PC-3 (cell line): ENCODE results near the gene HBS1L. TPM values are rescaled to one million over a fixed set of nuclear protein-coding genes. Genes with fewer than 3 reads are reported as not detected.

Source experiments
- ATAC-seq: fragments of 200-7000 bp; cut with Tn5 transposase; 2 replicates; pipeline ENCODE4 v1.9.1; 2020; ENCODE audit warnings: mild to moderate bottlenecking, moderate library complexity
- BruUV-seq: library from RNA; stranded (reverse); fragments of 400-500 nt; replicated peaks from 2 replicates; lab custom pipeline; 2021; lab: Mats Ljungman, UMichigan
- CTCF ChIA-PET: fragments of 300-600 bp; sonication (Branson Sonifier 250); formaldehyde crosslinking; loops from one replicate; lab custom pipeline; 2022; ENCODE audit warnings: antibody characterized with exemption; lab: Charles Lee
- POLR2A ChIA-PET: fragments of 300-600 bp; sonication (Branson Sonifier 250); formaldehyde crosslinking; loops from one replicate; lab custom pipeline; 2022; ENCODE audit warnings: antibody characterized with exemption; ENCODE audit not compliant: unreplicated experiment; lab: Charles Lee
- DNase-seq: peaks from one replicate; pipeline ENCODE4 v3.0.0-alpha.2; 2015
- H2AFZ ChIP-seq: fragments of 300-600 bp; sonication (generic); 2 replicates; pipeline ENCODE4 v1.6.0; 2016; ENCODE audit warnings: antibody characterized with exemption, low read length
- H3F3A ChIP-seq: fragments of 300-600 bp; sonication (generic); one replicate; pipeline ENCODE4 v1.6.0; 2017; ENCODE audit warnings: antibody characterized with exemption, low read length, control low read depth, mild to moderate bottlenecking; ENCODE audit not compliant: unreplicated experiment
- H3K27ac ChIP-seq: fragments of 300-600 bp; sonication (generic); 2 replicates; pipeline ENCODE4 v1.5.1; 2016; ENCODE audit warnings: mild to moderate bottlenecking, low read length
- H3K27me3 ChIP-seq: fragments of 300-600 bp; sonication (generic); 2 replicates; pipeline ENCODE4 v1.6.1; 2016; ENCODE audit warnings: low read length, mixed read lengths
- H3K36me3 ChIP-seq: fragments of 300-600 bp; sonication (generic); 2 replicates; pipeline ENCODE4 v1.6.1; 2016; ENCODE audit warnings: low read depth, mixed run types, low read length, mixed read lengths
- H3K4me1 ChIP-seq: fragments of 300-600 bp; sonication (generic); 2 replicates; pipeline ENCODE4 v1.5.1; 2016; ENCODE audit warnings: low read length; ENCODE audit not compliant: insufficient read depth
- H3K4me2 ChIP-seq: fragments of 300-600 bp; sonication (generic); 2 replicates; pipeline ENCODE4 v1.6.0; 2016; ENCODE audit warnings: low read length
- H3K4me3 ChIP-seq: fragments of 300-600 bp; sonication (generic); 2 replicates; pipeline ENCODE4 v1.5.1; 2016; ENCODE audit warnings: mild to moderate bottlenecking, low read length, mixed read lengths
- H3K79me2 ChIP-seq: fragments of 300-600 bp; sonication (generic); 2 replicates; pipeline ENCODE4 v1.6.1; 2017; ENCODE audit warnings: low read length, mixed read lengths
- H3K9ac ChIP-seq: fragments of 300-600 bp; sonication (generic); 2 replicates; pipeline ENCODE4 v1.6.0; 2016; ENCODE audit warnings: mild to moderate bottlenecking, low read length
- H3K9me2 ChIP-seq: fragments of 300-600 bp; sonication (generic); replicated peaks from 2 replicates; pipeline ENCODE4 v1.6.1; 2016; ENCODE audit warnings: mixed run types, low read length, mixed read lengths
- H3K9me3 ChIP-seq: fragments of 300-600 bp; sonication (generic); 2 replicates; pipeline ENCODE4 v1.6.1; 2016; ENCODE audit warnings: low read length, mixed read lengths
- H4K20me1 ChIP-seq: fragments of 300-600 bp; sonication (generic); 2 replicates; pipeline ENCODE4 v1.6.1; 2016; ENCODE audit warnings: low read length, mixed read lengths
- CTCF ChIP-seq: fragments of 300-600 bp; sonication (generic); conservative IDR thresholded peaks from 2 replicates; pipeline ENCODE4 v1.5.1; 2017; ENCODE audit warnings: antibody characterized with exemption, low read depth, mild to moderate bottlenecking, low read length
- EZH2 ChIP-seq: fragments of 300-600 bp; sonication (generic); IDR thresholded peaks from one replicate; pipeline ENCODE4 v1.6.1; 2017; ENCODE audit warnings: antibody characterized with exemption, mild to moderate bottlenecking, low read length; ENCODE audit not compliant: unreplicated experiment
- EZH2phosphoT487 ChIP-seq: fragments of 300-600 bp; sonication (generic); IDR thresholded peaks from 2 replicates; pipeline ENCODE4 v1.6.1; 2018; ENCODE audit warnings: mild to moderate bottlenecking, antibody characterized with exemption, low read length, borderline replicate concordance
- intact Hi-C: fragments of 100-400 bp; cut with micrococcal nuclease; formaldehyde crosslinking; loops from 2 replicates; pipeline ENCODE4 v1.9.0; 2023
- total RNA-seq: library from RNA; depleted of rRNA; stranded (reverse); fragments of >200 nt; gene quantifications from 2 replicates; pipeline ENCODE4 v1.2.3, GENCODE V29; 2014

HBS1L gene
- total RNA-seq, 1 experiment from 2014 or later = 53.2 TPM

GRCh38 chr6:135008941-135009290, 45.7 kb downstream of the HBS1L start:
- no peak for TF ChIP-seq CTCF
- TF ChIP-seq EZH2phosphoT487 = no peak
- TF ChIP-seq EZH2 = no peak
- intact Hi-C loops = no loop called here
- Histone ChIP-seq H3K9ac (no peak overlapping the region), H3K4me1 (no peaks in the 10 kb centered on the region), H3K4me2 (no peak overlapping the region), H3K4me3 (no peak overlapping the region), H3K9me2 (no peaks in the 10 kb centered on the region), H3K27me3 (no peaks in the 10 kb centered on the region), H3K79me2 (no peaks in the 10 kb centered on the region), H3K9me3 (no peaks in the 10 kb centered on the region), H3K36me3 (no peaks in the 10 kb centered on the region), H2AFZ (no peak overlapping the region), H4K20me1 (no peaks in the 10 kb centered on the region), H3F3A (no peaks in the 10 kb centered on the region), H3K27ac (no peak overlapping the region)
- CTCF ChIA-PET = no interaction called here
- POLR2A ChIA-PET = no interaction called here
- DNase-seq (no peak), ATAC-seq (no peak)
- no TSS peak for BruUV-seq

- H3K4me1 ChIP-seq = no peaks in the 10 kb centered on the region
- no peak overlapping the region for H3K9ac ChIP-seq
- H3K9me3 ChIP-seq = no peaks in the 10 kb centered on the region
- H3K9me2 ChIP-seq = no peaks in the 10 kb centered on the region
- H4K20me1 ChIP-seq = no peaks in the 10 kb centered on the region
- no peaks in the 10 kb centered on the region for H3K27me3 ChIP-seq
- BruUV-seq = no TSS peak
- DNase-seq (no peak), ATAC-seq (no peak)
- TF ChIP-seq EZH2 = no peak
- TF ChIP-seq CTCF = no peak
- no peak for TF ChIP-seq EZH2phosphoT487
- no peaks in the 10 kb centered on the region for H3K79me2 ChIP-seq
- no peak overlapping the region for H3K4me3 ChIP-seq
- H2AFZ ChIP-seq = no peak overlapping the region
- CTCF ChIA-PET = no interaction called here
- no peak overlapping the region for H3K4me2 ChIP-seq
- intact Hi-C loops = no loop called here
- H3K36me3 ChIP-seq = no peaks in the 10 kb centered on the region
- POLR2A ChIA-PET = no interaction called here
- H3F3A ChIP-seq = no peaks in the 10 kb centered on the region
- H3K27ac ChIP-seq = no peak overlapping the region
Observed at GRCh38 chr6:135008072-135008940, 46.3 kb downstream of the HBS1L start.

DNA sequence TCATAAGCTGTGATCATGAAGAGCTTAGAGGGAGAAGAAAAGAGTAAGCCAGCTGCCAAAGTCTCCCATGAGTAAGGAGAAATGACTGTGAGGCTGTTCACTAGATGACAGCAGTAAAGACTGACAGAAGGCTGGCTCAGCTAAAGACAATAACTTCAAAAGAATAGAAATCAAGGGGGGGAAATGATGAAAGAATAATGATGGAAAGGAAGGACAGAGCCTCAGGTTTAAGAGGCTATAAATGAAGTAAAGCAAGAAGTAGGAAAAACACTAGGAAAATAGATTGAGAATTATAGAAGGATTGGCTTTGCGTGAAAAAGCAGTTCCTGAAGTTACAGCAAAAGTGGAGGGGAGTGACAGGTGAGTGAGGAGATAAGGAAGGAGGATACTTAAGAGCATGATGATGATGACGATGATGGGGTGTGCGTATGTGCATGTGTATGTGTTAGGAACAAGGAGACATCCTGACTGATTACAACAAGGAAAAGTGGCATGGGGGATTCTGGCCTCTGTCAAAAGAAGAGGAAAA, 48.2 kb downstream of the HBS1L start:
- DNase-seq (no peak), ATAC-seq (no peak)
- Histone ChIP-seq H3K27me3 (no peaks in the 10 kb centered on the region), H3K4me1 (no peaks in the 10 kb centered on the region), H2AFZ (no peak overlapping the region), H3K4me3 (no peak overlapping the region), H3K9ac (no peak overlapping the region), H3K9me3 (no peaks in the 10 kb centered on the region), H3K36me3 (no peaks in the 10 kb centered on the region; the same call in 1 of the 2 replicates), H3K27ac (no peak overlapping the region), H3F3A (no peaks in the 10 kb centered on the region), H3K9me2 (no peaks in the 10 kb centered on the region), H3K4me2 (no peak overlapping the region), H4K20me1 (no peaks in the 10 kb centered on the region), H3K79me2 (no peaks in the 10 kb centered on the region)
- TF ChIP-seq EZH2phosphoT487 (no peak), CTCF (no peak), EZH2 (no peak)
- POLR2A ChIA-PET = no interaction called here
- BruUV-seq = no TSS peak
- intact Hi-C loops = no loop called here
- CTCF ChIA-PET = interaction anchor here (0.5 kb wide), 1 partner anchor 27 kb away, joined by 3 read pairs; no protein-coding TSS in a partner anchor
